NCI-H524 treated with DMSO at 0.1 percent for 48 hours (cell line): ENCODE data around the gene FGD3.

ENCODE experiments used
- DNase-seq: peaks from one replicate; lab custom pipeline; 2025; lab: John Stamatoyannopoulos, UW

FGD3 gene

GRCh38 chr9:92960561-92961290, 13.4 kb downstream of the FGD3 start:
- DNase-seq: no peak

GRCh38 chr9:92961627-92962302, 14.4 kb downstream of the FGD3 start:
- DNase-seq: no peak

- no peak for DNase-seq
Measured at GRCh38 chr9:92962303-92962649, 15.0 kb downstream of the FGD3 start.

DNA sequence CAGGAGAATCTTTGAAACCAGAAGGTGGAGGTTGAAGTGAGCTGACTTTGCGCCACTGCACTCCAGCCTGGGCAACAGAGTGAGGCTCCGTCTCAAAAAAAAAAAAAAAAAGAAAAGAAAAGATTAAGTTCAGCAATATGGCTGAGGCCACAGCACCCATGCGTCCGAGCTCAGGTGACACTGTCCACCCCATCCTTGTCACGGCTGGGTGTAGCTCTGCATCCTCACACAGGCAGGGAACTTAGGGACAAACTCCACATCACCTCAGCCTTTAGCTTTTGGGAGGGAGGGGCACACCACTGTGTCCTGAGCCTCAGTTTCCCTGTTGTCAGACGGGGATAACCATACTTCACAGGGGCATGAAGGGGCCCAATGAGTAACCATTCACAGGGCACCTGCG, 15.5 kb downstream of the FGD3 start:
- no peak for DNase-seq

DNA sequence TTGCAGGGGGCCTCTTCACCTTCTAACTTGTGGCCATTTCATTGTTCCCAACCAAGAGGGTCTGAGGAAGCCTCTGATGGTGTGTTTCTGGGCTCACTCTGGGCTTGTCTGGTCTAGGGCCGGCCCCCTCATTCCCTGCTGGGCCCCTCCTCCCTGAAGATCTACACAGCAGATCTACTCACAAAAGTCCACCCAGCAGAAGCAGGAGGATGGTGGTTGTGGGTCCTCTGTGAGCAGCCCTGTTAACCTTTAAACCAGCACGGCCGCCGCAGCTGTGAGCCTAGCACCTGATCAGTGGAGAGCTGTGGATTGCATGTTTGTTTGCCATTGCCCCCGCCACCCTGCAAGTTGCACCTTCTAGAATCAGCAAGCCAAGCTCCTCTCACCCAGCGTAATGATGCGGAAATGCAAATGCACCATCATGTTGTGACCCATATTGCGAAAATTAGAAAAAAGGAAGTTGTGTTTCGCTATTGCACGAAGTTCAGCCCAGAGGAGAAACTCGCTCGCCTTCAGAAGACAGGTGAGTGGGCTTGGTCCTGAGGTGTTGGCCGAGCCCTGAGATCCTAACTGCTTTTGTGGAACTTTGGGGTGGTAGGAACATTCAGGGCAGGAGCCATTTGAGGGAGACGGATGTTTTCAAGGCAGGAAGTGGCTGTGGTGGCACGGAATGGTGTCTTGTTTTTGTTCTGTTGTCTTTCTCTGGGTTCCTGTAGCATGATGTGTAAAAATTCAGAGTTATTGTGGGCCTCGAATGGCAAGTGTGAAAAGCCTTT, 16.7 kb downstream of the FGD3 start:
- DNase-seq: no peak

DNA sequence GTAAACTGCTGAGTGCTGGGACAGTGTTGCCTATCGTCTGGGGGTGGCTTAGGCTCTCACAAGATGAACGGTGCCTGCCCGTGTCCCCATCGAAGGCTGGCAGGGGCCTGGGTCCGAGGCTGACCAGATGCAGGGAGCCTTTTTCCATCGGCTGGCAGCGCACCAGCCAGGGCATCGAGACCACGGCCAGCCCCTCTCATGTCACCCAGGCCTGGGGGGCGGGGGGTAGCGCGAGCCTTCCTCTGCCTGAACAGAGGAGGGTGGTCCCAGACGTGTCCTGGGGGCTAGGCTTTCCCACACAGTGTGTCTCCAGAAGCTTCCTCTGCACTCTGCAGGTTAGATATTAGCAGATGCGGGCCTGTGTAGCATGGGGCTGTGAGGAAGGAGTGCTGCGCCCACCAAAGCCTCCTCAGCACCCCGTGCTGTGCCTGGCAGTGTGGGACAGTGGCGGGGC, 17.3 kb downstream of the FGD3 start:
- DNase-seq: no peak

GRCh38 chr9:92965061-92965758, 17.9 kb downstream of the FGD3 start:
- no peak for DNase-seq

DNA sequence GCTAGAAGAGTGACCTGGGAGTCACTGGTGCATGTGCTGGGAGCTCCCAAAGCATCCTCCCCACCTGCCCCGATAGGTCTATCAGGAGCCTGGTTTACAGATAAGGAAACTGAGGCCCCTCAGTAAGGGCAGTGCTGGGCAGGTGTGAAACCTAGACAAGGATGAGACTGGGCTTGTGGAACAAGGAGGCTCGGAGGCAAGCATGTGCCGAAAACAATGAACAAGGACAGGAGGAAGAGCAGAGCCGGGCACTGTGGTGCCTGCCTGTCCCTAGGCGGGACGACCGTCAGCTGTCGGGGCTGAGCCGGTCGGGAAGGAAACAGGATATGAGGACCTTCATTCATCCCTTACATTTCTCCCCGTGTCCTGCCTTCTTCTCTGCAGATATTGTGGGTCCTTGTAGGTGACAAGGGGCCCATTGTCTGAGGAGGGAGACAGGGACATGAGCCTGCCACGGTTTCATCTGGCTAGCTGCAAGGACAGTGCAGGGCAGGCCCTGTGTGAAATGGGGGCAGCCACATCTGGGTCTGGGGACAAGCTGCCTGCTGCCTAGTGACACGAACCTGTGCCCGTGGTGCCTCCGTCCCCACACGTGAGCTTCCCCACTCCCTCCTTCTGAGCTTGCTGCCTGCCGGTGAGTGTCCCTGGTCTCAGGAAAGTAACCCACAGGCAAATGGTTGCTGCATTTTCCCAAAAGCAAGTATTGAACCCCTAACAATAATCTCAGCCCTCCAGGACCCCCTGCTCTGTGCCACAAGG, 18.6 kb downstream of the FGD3 start:
- DNase-seq: no peak

- no peak for DNase-seq
Measured at GRCh38 chr9:92966518-92966800, 19.1 kb downstream of the FGD3 start.

DNA sequence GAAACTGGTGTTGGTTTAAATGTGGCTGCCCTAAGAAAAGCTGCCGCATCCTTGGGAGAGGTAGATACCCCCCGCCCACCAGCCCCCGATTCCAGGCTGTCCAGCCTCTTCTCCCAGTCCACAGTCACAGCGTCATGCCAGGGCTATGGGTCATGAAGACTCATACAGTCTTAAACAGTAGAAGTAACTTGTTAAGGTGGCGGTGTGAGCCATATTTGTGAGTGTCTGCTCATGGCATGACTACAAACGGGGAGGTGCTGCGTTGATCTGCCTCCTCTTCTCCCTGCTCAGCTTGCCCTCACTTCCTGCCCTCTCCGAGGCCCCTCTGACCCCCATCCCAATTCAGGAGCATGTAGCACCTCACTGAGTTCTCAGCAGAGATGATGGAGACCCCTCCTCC, 20.8 kb downstream of the FGD3 start:
- no peak for DNase-seq

GRCh38 chr9:92969516-92970466, 22.5 kb downstream of the FGD3 start:
- DNase-seq: no peak

- no peak for DNase-seq
Measured at GRCh38 chr9:92970467-92970923, 23.2 kb downstream of the FGD3 start.

- DNase-seq: no peak
Measured at GRCh38 chr9:92971121-92971520, 23.8 kb downstream of the FGD3 start.

- no peak for DNase-seq
Measured at GRCh38 chr9:92971776-92972175, 24.5 kb downstream of the FGD3 start.

DNA sequence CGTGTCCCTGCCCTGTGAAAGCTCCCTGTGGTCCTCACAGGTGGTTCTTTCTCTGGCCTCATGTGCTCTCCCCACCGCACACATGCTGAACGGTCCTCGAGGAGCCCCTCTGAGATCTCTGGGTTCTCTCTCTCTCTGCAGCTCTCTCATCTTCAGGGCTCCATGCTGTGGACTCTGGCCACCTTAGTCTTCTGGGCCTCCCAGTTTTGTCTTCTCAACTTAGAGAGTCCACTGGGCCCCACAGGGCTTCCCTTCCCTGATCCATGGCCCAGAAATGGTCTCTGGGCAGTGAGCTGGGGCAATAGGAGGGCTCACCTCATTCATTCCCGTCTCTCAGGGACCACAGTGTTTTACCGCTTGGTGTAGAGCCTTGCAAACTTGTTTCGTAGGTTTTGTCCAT, 26.4 kb downstream of the FGD3 start:
- no peak for DNase-seq

DNA sequence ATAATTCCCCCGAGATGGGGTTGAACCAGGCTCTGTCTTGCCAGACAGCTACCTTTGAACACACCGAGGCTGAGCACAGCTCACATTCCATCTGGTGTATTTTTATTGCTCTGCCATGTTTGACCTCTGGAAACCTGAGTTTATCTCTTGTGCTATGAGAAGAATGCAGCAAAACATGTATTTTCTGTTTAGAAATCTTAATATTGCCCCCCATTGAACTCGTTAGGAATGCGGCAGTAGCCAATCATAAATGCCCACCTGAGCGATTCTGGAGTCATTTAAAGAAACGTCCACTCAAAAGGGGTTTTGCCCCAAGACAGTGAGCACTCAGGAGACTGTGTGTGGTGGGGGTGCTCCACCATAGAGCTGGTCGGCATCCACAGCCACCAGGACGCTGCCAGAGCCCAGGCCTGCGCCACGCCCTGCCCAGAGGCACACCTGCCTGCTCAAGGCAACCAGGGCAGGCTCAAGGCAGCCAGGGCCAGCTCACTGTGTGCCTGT, 26.9 kb downstream of the FGD3 start:
- no peak for DNase-seq

DNA sequence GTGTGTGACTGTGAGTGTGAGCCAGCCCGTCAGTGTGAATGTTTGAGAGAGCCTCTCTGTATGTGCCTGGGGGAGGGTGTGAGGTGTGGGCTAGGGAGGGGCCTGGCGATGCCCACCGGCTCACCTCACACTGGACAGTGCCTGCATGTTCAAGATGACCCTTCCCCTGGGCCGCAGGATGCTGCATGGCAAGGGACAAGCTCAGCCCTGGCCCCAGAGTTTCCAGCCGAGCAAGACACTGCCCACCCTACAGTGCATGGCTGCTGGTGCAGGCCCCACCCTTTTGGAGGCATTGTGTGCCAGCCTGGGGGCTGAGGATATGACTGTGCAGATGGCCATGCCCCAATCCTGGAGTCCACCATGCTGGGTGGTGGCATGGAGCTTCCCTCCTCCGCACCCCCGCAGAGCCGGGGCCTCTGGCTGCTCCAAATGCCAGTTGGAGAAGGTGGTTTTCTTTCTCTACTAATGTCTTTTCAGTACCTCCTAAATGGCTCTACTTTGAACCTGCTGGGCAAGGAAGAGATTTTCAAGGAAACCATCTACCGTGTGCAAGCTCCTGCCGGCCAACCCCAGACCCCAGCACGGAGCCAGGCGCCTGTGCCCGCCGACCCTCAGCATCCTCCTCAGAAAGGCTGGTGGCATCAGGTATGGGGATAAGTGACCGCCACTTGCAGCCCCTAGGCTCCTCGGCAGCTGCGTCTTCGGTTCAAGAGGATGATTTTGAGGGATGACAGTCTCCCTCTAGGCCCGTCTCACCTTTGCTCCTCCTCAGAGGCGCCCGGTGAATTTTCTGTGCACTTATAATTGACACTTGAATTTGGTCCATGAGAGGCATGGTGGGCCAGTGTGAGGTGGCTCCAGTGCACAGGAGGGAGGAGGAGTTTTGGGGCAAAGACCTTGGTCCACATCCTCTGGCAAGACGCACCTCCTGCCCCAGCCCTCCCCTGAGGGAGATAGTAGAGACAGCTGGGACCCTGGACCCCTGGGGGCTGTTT, 27.7 kb downstream of the FGD3 start:
- no peak for DNase-seq

- DNase-seq: no peak
Measured at GRCh38 chr9:92976431-92976830, 29.1 kb downstream of the FGD3 start.

DNA sequence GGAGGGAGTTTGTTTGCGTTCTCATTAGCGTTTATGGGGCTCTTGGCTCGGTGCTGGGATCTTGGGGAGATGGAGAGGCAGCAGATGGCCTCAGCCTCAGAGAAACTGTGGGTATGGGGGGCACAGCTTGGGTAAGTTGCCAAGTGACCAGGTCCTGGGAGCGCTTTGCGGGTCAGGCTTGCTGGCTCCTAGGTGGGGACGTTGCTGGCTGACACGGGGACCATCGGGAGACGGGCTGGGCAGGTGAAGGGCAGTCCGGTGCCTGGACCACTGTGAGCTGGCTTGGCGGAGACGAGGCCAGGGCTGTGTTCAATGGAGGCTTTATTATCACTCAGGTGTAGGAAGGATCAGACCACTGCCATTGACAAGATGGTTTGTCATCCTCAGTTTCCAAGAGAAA, 30.0 kb downstream of the FGD3 start:
- no peak for DNase-seq
